OCI-M1 (cell line): ENCODE results near the gene CALCB.

Source experiments
- DNase-seq: peaks from one replicate; lab custom pipeline; 2025; lab: John Stamatoyannopoulos, UW

The CALCB gene

GRCh38 chr11:15074206-15075161, 1.1 kb downstream of the CALCB start:
- peak; percentile 84 for DNase-seq

- no peak for DNase-seq
Observed at GRCh38 chr11:15075162-15075526, 1.8 kb downstream of the CALCB start.

- DNase-seq = no peak
Observed at GRCh38 chr11:15091175-15091574, 17.8 kb downstream of the CALCB start.

- DNase-seq = no peak
Observed at GRCh38 chr11:15091625-15092024, 18.2 kb downstream of the CALCB start.

- no peak for DNase-seq
Observed at GRCh38 chr11:15093432-15093831, 20.0 kb downstream of the CALCB start.

GRCh38 chr11:15095736-15096228, 22.4 kb downstream of the CALCB start:
- DNase-seq = no peak

- DNase-seq = no peak
Observed at GRCh38 chr11:15097411-15097810, 24.0 kb downstream of the CALCB start.

GRCh38 chr11:15099267-15099666, 25.9 kb downstream of the CALCB start:
- DNase-seq = no peak

- DNase-seq = peak; percentile 73
Observed at GRCh38 chr11:15101072-15101709, 27.8 kb downstream of the CALCB start.

GRCh38 chr11:15104166-15104565, 30.8 kb downstream of the CALCB start:
- DNase-seq = no peak

GRCh38 chr11:15106201-15106965, 33.0 kb downstream of the CALCB start:
- peak; percentile 6 for DNase-seq

GRCh38 chr11:15107730-15108515, 34.5 kb downstream of the CALCB start:
- DNase-seq = no peak

- no peak for DNase-seq
Observed at GRCh38 chr11:15108592-15109130, 35.3 kb downstream of the CALCB start.

GRCh38 chr11:15109602-15110001, 36.2 kb downstream of the CALCB start:
- no peak for DNase-seq

- no peak for DNase-seq
Observed at GRCh38 chr11:15111215-15111614, 37.8 kb downstream of the CALCB start.

- DNase-seq = no peak
Observed at GRCh38 chr11:15112131-15112541, 38.7 kb downstream of the CALCB start.

- peak; percentile 59 for DNase-seq
Observed at GRCh38 chr11:15113381-15113780, 40.0 kb downstream of the CALCB start.

GRCh38 chr11:15114501-15115475, 41.4 kb downstream of the CALCB start, which contains the start of gene INSC:
INSC (plus strand) TSS chr11:15114923; CDS start chr11:15149175, 34,252 bp downstream.
- no peak for DNase-seq

- no peak for DNase-seq
Observed at GRCh38 chr11:15115686-15116085, 42.3 kb downstream of the CALCB start.

GRCh38 chr11:15117751-15118150, 44.4 kb downstream of the CALCB start:
- DNase-seq = no peak
